PC-3 (cell line): ENCODE measurements around the gene MYLK2. TPM values are rescaled to one million over a fixed set of nuclear protein-coding genes. Genes with fewer than 3 reads are reported as not detected.

Experiments
- ATAC-seq: fragments of 200-7000 bp; cut with Tn5 transposase; 2 replicates; pipeline ENCODE4 v1.9.1; 2020; ENCODE audit warnings: mild to moderate bottlenecking, moderate library complexity
- BruUV-seq: library from RNA; stranded (reverse); fragments of 400-500 nt; replicated peaks from 2 replicates; lab custom pipeline; 2021; lab: Mats Ljungman, UMichigan
- CTCF ChIA-PET: fragments of 300-600 bp; sonication (Branson Sonifier 250); formaldehyde crosslinking; loops from one replicate; lab custom pipeline; 2022; ENCODE audit warnings: antibody characterized with exemption; lab: Charles Lee
- POLR2A ChIA-PET: fragments of 300-600 bp; sonication (Branson Sonifier 250); formaldehyde crosslinking; loops from one replicate; lab custom pipeline; 2022; ENCODE audit warnings: antibody characterized with exemption; ENCODE audit not compliant: unreplicated experiment; lab: Charles Lee
- DNase-seq: peaks from one replicate; pipeline ENCODE4 v3.0.0-alpha.2; 2015
- H2AFZ ChIP-seq: fragments of 300-600 bp; sonication (generic); 2 replicates; pipeline ENCODE4 v1.6.0; 2016; ENCODE audit warnings: antibody characterized with exemption, low read length
- H3F3A ChIP-seq: fragments of 300-600 bp; sonication (generic); one replicate; pipeline ENCODE4 v1.6.0; 2017; ENCODE audit warnings: antibody characterized with exemption, low read length, control low read depth, mild to moderate bottlenecking; ENCODE audit not compliant: unreplicated experiment
- H3K27ac ChIP-seq: fragments of 300-600 bp; sonication (generic); 2 replicates; pipeline ENCODE4 v1.5.1; 2016; ENCODE audit warnings: mild to moderate bottlenecking, low read length
- H3K27me3 ChIP-seq: fragments of 300-600 bp; sonication (generic); 2 replicates; pipeline ENCODE4 v1.6.1; 2016; ENCODE audit warnings: low read length, mixed read lengths
- H3K36me3 ChIP-seq: fragments of 300-600 bp; sonication (generic); 2 replicates; pipeline ENCODE4 v1.6.1; 2016; ENCODE audit warnings: low read depth, mixed run types, low read length, mixed read lengths
- H3K4me1 ChIP-seq: fragments of 300-600 bp; sonication (generic); 2 replicates; pipeline ENCODE4 v1.5.1; 2016; ENCODE audit warnings: low read length; ENCODE audit not compliant: insufficient read depth
- H3K4me2 ChIP-seq: fragments of 300-600 bp; sonication (generic); 2 replicates; pipeline ENCODE4 v1.6.0; 2016; ENCODE audit warnings: low read length
- H3K4me3 ChIP-seq: fragments of 300-600 bp; sonication (generic); 2 replicates; pipeline ENCODE4 v1.5.1; 2016; ENCODE audit warnings: mild to moderate bottlenecking, low read length, mixed read lengths
- H3K79me2 ChIP-seq: fragments of 300-600 bp; sonication (generic); 2 replicates; pipeline ENCODE4 v1.6.1; 2017; ENCODE audit warnings: low read length, mixed read lengths
- H3K9ac ChIP-seq: fragments of 300-600 bp; sonication (generic); 2 replicates; pipeline ENCODE4 v1.6.0; 2016; ENCODE audit warnings: mild to moderate bottlenecking, low read length
- H3K9me2 ChIP-seq: fragments of 300-600 bp; sonication (generic); replicated peaks from 2 replicates; pipeline ENCODE4 v1.6.1; 2016; ENCODE audit warnings: mixed run types, low read length, mixed read lengths
- H3K9me3 ChIP-seq: fragments of 300-600 bp; sonication (generic); 2 replicates; pipeline ENCODE4 v1.6.1; 2016; ENCODE audit warnings: low read length, mixed read lengths
- H4K20me1 ChIP-seq: fragments of 300-600 bp; sonication (generic); 2 replicates; pipeline ENCODE4 v1.6.1; 2016; ENCODE audit warnings: low read length, mixed read lengths
- EZH2 ChIP-seq: fragments of 300-600 bp; sonication (generic); IDR thresholded peaks from one replicate; pipeline ENCODE4 v1.6.1; 2017; ENCODE audit warnings: antibody characterized with exemption, mild to moderate bottlenecking, low read length; ENCODE audit not compliant: unreplicated experiment
- EZH2phosphoT487 ChIP-seq: fragments of 300-600 bp; sonication (generic); IDR thresholded peaks from 2 replicates; pipeline ENCODE4 v1.6.1; 2018; ENCODE audit warnings: mild to moderate bottlenecking, antibody characterized with exemption, low read length, borderline replicate concordance
- intact Hi-C: fragments of 100-400 bp; cut with micrococcal nuclease; formaldehyde crosslinking; loops from 2 replicates; pipeline ENCODE4 v1.9.0; 2023
- total RNA-seq: library from RNA; depleted of rRNA; stranded (reverse); fragments of >200 nt; gene quantifications from 2 replicates; pipeline ENCODE4 v1.2.3, GENCODE V29; 2014
- TF ChIP-seq, protein P1 (sequence below): fragments of 300-600 bp; sonication (generic); conservative IDR thresholded peaks from 2 replicates; pipeline ENCODE4 v1.5.1; 2017; ENCODE audit warnings: antibody characterized with exemption, low read depth, mild to moderate bottlenecking, low read length

Gene MYLK2
- total RNA-seq, 1 experiment from 2014 or later: 1.7 TPM

DNA sequence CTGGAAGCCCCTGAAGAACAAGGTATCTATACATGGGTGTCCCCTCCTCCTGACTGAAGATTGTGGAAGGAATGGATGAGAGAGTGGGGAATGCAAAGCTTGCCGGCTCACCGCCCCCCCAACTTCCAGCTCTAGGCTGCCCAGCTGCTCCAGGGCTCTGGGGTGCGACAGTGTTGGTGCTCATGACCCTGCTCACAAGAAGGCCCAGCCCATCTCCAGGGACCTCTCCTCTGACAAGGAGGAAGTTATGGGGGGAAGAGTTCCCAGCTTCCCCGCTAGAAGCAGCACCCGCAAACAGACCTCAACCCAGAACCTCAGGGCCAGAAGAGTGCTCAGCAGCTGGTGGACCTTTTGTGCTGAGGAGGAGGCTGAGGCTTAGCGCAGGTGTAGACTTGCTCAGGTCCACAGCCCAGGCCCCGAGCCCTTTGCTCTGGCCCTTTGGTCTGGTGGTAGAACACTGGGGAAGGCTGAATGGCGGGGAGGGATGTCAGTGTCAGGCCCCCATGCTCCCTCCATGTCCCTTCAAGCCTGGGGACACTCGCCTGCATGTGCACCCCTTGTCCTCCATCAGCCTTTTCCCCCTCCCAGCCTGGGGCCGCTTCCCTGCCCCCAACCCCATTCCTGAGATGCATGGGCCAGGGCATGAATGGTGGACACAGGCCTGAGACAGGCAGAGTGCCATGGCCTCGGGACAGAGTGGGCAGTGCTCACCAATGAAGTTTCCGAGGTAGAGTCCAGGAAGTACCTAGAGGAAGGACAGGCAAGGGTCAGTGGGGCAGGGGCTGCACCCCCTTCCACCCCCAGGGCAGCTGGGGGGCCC, 49.9 kb downstream of the MYLK2 start:
- Histone ChIP-seq H3K79me2 (no peaks in the 10 kb centered on the region), H3K9ac (no peak overlapping the region), H3K36me3 (no peaks in the 10 kb centered on the region), H3K4me3 (no peak overlapping the region), H4K20me1 (no peaks in the 10 kb centered on the region), H3K27me3 (peaks cover 48% of the 10 kb centered on the region), H3K27ac (no peak overlapping the region), H3K9me3 (no peaks in the 10 kb centered on the region), H3K9me2 (no peaks in the 10 kb centered on the region; the same call in 1 of the 2 replicates), H3K4me1 (no peaks in the 10 kb centered on the region), H3F3A (no peaks in the 10 kb centered on the region), H3K4me2 (no peak overlapping the region), H2AFZ (no peak overlapping the region)
- CTCF ChIA-PET: no interaction called here
- no peak for ATAC-seq
- TF ChIP-seq EZH2: no peak
- TF ChIP-seq, protein P1, sequence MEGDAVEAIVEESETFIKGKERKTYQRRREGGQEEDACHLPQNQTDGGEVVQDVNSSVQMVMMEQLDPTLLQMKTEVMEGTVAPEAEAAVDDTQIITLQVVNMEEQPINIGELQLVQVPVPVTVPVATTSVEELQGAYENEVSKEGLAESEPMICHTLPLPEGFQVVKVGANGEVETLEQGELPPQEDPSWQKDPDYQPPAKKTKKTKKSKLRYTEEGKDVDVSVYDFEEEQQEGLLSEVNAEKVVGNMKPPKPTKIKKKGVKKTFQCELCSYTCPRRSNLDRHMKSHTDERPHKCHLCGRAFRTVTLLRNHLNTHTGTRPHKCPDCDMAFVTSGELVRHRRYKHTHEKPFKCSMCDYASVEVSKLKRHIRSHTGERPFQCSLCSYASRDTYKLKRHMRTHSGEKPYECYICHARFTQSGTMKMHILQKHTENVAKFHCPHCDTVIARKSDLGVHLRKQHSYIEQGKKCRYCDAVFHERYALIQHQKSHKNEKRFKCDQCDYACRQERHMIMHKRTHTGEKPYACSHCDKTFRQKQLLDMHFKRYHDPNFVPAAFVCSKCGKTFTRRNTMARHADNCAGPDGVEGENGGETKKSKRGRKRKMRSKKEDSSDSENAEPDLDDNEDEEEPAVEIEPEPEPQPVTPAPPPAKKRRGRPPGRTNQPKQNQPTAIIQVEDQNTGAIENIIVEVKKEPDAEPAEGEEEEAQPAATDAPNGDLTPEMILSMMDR: no peak
- no peak for TF ChIP-seq EZH2phosphoT487
- BruUV-seq: no TSS peak
- no peak for DNase-seq
- intact Hi-C loops: no loop called here
- POLR2A ChIA-PET: interaction anchor here (0.6 kb wide), 1 partner anchor 10 kb away, joined by 3 read pairs; no protein-coding TSS in a partner anchor

DNA sequence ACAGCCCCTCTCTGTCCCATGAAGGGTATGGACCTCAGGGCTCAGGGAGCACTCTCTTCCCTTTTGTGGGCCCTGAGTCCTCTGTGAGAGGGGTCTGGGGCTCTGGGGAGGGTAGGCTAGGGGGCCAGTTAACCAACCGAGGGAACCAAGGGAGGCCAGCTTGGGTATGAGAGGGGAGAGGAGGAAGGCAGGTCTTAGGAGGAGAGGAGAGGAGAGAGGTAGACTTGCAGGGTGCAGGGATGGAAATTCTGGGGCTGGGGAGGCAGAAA, 50.5 kb downstream of the MYLK2 start:
- TF ChIP-seq EZH2phosphoT487 (no peak), EZH2 (no peak)
- TF ChIP-seq, protein P1: no peak
- Histone ChIP-seq H3K79me2 (no peaks in the 10 kb centered on the region), H3F3A (no peaks in the 10 kb centered on the region), H3K36me3 (no peaks in the 10 kb centered on the region), H3K4me3 (peak overlapping the region; percentile 63), H3K27me3 (peaks cover 48% of the 10 kb centered on the region), H3K9ac (no peak overlapping the region), H3K9me2 (no peaks in the 10 kb centered on the region; the same call in 1 of the 2 replicates), H4K20me1 (no peaks in the 10 kb centered on the region), H3K4me2 (peak overlapping the region; percentile 78), H3K9me3 (no peaks in the 10 kb centered on the region), H3K27ac (no peak overlapping the region), H3K4me1 (no peaks in the 10 kb centered on the region), H2AFZ (peak overlapping the region; percentile 74)
- ATAC-seq: no peak
- no peak for DNase-seq
- ChIA-PET POLR2A (no interaction called here), CTCF (no interaction called here)
- intact Hi-C loops: no loop called here
- BruUV-seq: no TSS peak
